ENCODE results near the gene TMEM175.

TMEM175 gene

GRCh38 chr4:900073-900472 is 32.2 kb upstream of the TMEM175 start:
- no peak for DNase-seq (ENCODE audit: low spot score)

- no peak for DNase-seq (ENCODE audit: low spot score)
Observed at GRCh38 chr4:900721-901120, 31.5 kb upstream of the TMEM175 start.

DNA sequence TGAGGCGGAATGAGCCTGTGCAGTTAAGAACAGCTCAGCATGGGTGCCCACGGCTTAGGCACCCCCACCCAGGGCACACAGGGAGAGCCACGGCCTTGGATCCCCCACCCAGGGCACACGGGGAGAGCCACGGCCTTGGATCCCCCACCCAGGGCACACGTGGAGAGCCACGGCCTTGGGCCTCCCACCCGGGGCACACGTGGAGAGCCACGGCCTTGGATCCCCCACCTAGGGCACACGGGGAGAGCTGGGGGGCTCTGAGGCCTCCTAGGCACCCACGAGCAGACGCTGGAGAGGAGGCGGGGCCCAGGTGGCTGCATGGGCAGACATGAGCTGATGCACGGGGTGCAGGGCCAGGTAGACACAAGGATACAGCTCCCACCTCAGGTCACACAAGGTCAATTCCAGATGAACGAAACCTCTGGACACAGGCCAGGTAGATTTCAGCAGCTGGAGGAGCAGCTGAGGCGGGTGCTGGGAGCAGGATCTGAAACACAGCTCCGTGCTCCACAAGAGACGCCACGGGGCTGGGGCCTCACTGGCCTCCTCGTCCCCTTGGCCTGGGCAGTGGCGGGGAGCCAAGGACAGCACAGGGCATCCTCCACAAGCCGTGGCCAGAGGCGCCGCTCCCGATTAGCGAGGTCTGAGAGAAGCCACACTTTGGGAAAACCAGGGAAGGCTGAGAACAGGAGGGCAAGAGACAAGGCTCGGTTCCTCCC is 30.9 kb upstream of the TMEM175 start:
- no peak for DNase-seq (ENCODE audit: low spot score)

- no peak for DNase-seq (ENCODE audit: low spot score)
Observed at GRCh38 chr4:903066-904046, 28.9 kb upstream of the TMEM175 start.

DNA sequence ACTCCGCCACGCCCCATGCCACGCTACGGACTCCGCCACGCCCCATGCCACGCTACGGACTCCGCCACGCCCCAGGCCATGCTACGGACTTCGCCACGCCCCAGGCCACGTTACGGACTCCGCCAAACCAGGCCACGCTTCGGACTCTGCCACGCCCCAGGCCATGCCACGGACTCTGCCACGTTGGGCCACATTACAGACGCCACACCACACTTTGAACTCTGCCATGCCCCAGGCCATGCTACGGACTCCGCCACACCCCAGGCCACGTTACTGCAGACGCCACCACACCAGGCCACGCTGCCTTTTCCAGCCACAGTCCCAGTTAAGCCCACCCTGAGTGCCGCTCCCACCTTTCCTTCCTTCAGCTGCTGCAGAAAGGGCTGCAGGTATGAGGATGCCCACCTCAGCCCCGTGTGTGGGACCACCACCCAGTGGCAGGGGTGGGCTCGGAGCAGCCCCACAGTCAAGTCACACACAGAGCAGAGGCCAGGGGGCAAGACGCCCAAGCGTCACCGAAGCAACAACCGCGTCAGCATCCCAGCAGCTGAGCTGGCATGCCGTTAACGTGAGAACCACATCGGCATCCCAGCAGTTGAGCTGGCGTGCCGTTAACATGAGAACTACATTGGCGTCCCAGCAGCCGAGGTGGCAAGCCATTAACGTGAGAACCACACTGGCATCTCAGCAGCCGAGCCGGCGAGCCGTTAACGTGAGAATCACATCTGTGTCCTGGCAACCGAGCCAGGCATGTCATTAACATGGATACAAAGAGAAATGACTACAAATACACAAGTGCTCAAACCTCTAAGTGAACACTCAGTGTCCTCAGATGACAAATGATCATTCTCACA is 26.5 kb upstream of the TMEM175 start:
- no peak for DNase-seq (ENCODE audit: low spot score)

GRCh38 chr4:906339-907102 is 25.7 kb upstream of the TMEM175 start:
- DNase-seq (ENCODE audit: low spot score), result no peak

DNA sequence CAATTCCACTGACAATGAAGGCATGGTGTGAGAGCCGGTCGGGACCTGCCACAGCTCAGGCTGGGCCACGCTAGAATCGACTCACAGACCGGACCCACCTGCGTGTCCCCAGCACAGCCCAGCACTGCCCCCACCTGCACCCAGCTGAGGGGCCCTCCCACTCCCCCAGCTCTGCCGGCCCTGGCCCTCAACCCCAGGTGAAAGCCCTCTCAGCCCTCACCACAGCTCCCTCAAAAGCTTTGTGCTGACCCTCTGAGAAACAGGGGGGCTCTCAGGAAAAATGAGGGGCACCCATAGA is 25.2 kb upstream of the TMEM175 start:
- no peak for DNase-seq (ENCODE audit: low spot score)

- DNase-seq (ENCODE audit: low spot score), result no peak
Observed at GRCh38 chr4:907691-908425, 24.4 kb upstream of the TMEM175 start.

GRCh38 chr4:909131-909571 is 23.1 kb upstream of the TMEM175 start:
- no peak for DNase-seq (ENCODE audit: low spot score)

DNA sequence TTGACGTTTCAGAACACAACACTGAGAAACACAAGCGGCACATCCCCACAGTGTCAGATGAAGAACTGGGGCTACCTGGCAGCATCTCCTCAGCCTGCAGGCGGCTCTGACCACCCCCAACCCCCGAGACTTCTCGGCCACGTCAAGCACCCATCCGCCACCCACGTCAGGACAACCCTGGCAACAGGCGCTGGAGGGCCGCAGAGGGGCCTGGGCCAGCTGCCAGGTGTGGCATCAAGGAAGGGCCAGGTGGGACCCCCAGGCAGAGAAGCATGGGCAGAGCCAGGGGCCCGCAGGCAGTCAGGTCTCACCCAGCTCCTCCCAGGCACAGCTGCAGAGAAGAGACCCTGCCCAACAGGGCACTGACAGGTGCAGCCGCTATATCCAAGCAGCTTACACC is 22.4 kb upstream of the TMEM175 start:
- DNase-seq (ENCODE audit: low spot score), result no peak

- DNase-seq (ENCODE audit: low spot score), result no peak
Observed at GRCh38 chr4:910366-911091, 21.7 kb upstream of the TMEM175 start.

- DNase-seq (ENCODE audit: low spot score), result no peak
Observed at GRCh38 chr4:911221-911751, 21.0 kb upstream of the TMEM175 start.

DNA sequence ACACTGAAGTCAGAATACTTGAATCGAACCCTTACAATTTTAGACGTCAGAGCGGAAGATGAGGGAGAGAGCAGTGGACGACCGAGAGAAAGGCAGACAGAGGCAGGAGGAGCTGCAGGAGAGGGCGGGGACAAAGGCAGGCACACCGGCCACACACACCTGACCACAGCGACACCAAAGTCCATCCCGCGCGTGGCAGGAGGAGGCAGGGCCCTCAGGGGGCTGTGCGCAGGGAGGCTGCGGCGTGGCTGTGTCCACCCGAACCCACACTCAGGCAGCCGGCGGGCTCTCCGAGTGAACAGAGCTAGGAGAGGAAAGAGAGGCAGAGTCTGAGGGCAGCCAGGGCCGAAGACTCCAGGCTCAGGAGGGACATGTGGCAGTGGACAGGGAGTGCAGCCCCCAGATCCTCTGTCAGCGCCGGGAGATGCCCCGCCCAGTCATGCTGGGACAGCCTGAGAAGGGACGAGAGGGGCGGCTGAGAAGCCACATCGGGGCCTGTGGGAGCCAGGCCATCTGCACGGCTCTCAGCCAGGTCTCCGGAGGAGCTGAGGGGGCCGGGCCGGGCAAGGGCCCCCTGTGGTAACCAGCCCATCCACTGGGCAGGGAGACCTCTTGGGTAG is 20.3 kb upstream of the TMEM175 start:
- DNase-seq (ENCODE audit: low spot score), result no peak

DNA sequence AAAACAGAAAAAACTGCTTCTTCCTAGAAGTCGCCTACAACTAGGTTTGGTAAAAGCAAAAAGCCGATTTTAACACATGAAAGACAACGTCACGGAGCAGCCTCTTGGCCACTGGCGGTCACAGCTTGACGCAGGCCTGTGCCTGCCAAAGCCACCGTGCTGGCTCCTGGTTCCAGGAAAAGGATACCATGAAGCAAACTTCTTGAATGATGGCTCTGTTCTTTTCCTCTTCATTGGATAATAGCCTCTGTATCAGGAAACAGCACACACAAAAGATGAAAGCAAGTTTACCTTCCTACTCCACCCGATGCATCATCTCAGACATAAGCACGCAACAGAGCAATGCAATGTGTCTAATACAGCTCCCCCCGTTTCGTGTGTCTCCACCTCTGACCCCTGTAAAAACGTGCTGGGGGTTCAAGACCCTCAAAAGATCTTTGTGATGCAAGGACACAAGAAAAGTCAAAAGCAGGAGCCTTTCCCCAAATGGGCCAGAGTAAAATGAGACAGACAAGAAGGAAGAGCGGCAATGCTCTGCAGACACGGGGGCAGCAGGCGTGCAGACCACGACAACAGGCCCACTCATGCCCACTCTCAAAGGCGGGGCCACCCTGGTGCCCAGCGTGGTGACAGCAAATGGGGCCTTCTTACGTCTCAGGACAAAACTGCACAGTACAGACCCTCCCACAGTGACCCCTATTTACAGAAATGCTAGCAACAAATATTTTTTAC is 19.5 kb upstream of the TMEM175 start:
- no peak for DNase-seq (ENCODE audit: low spot score)

DNA sequence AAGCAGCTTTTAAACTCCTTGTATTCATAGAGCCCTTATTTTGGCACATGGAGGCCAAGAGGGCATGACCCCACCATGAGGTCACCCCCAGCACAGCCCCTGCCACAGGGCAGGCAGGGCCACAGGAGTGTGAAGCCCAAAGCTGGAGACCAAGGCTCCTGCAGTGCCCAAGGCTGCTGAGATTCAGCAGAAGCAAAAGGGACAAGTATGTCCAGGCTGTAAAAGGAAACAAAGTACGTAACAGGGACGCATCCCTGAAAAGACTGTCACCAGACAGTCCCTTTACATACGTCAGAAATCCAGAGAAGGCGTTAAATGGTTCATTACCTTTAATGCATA is 19.0 kb upstream of the TMEM175 start:
- no peak for DNase-seq (ENCODE audit: low spot score)

- DNase-seq (ENCODE audit: low spot score), result no peak
Observed at GRCh38 chr4:914531-914930, 17.7 kb upstream of the TMEM175 start.

- no peak for DNase-seq (ENCODE audit: low spot score)
Observed at GRCh38 chr4:915041-915474, 17.2 kb upstream of the TMEM175 start.

DNA sequence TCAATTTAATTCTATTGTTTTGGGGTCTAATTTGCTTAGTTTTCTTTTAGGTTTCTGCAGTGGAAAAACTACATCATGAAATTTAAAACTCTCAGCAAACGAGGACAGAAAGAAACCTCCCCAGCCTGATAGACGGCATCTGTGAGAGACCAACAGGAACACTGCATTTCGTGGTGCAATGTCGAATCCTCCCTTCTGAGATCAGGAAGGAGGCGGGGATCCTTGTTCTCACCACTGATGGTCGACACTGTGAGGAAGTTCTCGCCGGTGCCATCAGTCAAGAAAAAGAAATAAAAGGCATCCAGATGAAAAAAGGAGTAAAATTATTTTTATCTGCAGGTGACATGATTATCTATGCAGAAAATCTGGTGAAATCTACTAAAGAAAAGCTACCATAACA is 16.7 kb upstream of the TMEM175 start:
- DNase-seq (ENCODE audit: low spot score), result no peak

- no peak for DNase-seq (ENCODE audit: low spot score)
Observed at GRCh38 chr4:917466-917865, 14.8 kb upstream of the TMEM175 start.

Data from kidney tubule cell (primary cell).